ENCODE measurements around the gene GPN1.

Gene GPN1

DNA sequence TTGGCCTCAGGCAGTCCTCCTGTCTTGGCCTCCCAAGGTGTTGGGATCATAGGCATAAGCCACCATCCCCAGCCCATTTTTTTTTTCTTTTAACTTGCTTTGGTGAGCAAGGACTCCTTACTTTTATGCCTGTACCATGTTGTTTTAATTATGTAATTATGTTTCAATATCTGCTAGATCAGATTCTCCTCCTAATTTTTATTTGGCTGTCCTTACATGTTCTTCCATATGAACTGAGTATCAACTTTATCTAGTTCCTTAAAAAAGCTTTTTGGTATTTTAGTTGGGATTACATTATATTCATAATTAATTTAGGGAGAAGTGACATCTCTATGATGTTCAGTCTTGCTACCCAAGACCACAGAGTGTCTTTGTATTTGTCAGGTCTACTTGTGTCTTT lies 16.3 kb downstream of the GPN1 start:
- H3K4me3 ChIP-seq (ENCODE audit: low read length), result no peak overlapping the region
- TF ChIP-seq ZNF274 (IDR thresholded peaks at IDR 0.05; ENCODE audit: low read depth, low read length), result no peak

DNA sequence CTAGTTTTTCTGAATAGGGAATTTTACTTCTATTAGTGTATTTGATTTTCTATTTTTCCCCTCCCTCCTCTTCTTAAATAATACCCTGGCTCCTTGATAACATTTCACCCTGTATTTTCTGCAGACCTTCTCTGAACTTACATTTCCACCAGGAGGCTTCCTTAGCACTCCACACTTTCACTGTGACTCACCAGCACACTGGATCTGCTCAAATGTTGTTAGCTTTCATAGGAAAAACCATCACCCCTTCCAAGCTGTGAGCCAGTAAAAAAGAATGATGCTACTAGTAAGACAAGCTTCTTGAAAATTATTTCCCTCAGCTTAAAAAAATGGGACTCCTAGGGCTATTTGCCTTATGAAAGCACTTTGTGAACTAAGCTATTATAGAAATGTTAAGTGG lies 18.4 kb downstream of the GPN1 start:
- no peak overlapping the region for H3K4me3 ChIP-seq (ENCODE audit: low read length)
- TF ChIP-seq ZNF274 (IDR thresholded peaks at IDR 0.05; ENCODE audit: low read depth, low read length), result no peak

GRCh38 chr2:27647737-27648136 lies 18.9 kb downstream of the GPN1 start:
- H3K4me3 ChIP-seq (ENCODE audit: low read length), result no peak overlapping the region
- TF ChIP-seq ZNF274 (IDR thresholded peaks at IDR 0.05; ENCODE audit: low read depth, low read length), result no peak

GRCh38 chr2:27651056-27651455 lies 22.2 kb downstream of the GPN1 start:
- no peak for TF ChIP-seq ZNF274 (IDR thresholded peaks at IDR 0.05; ENCODE audit: low read depth, low read length)
- H3K4me3 ChIP-seq (ENCODE audit: low read length), result no peak overlapping the region

- TF ChIP-seq ZNF274 (IDR thresholded peaks at IDR 0.05; ENCODE audit: low read depth, low read length), result no peak
- H3K4me3 ChIP-seq (ENCODE audit: low read length), result no peak overlapping the region
Observed at GRCh38 chr2:27652341-27652740, 23.5 kb downstream of the GPN1 start.

GRCh38 chr2:27652790-27653189 lies 23.9 kb downstream of the GPN1 start:
- no peak overlapping the region for H3K4me3 ChIP-seq (ENCODE audit: low read length)
- no peak for TF ChIP-seq ZNF274 (IDR thresholded peaks at IDR 0.05; ENCODE audit: low read depth, low read length)

GRCh38 chr2:27653397-27653796 lies 24.5 kb downstream of the GPN1 start:
- no peak for TF ChIP-seq ZNF274 (IDR thresholded peaks at IDR 0.05; ENCODE audit: low read depth, low read length)
- no peak overlapping the region for H3K4me3 ChIP-seq (ENCODE audit: low read length)

- H3K4me3 ChIP-seq (ENCODE audit: low read length), result no peak overlapping the region
- TF ChIP-seq ZNF274 (IDR thresholded peaks at IDR 0.05; ENCODE audit: low read depth, low read length), result no peak
Observed at GRCh38 chr2:27655155-27655951, 26.5 kb downstream of the GPN1 start.

DNA sequence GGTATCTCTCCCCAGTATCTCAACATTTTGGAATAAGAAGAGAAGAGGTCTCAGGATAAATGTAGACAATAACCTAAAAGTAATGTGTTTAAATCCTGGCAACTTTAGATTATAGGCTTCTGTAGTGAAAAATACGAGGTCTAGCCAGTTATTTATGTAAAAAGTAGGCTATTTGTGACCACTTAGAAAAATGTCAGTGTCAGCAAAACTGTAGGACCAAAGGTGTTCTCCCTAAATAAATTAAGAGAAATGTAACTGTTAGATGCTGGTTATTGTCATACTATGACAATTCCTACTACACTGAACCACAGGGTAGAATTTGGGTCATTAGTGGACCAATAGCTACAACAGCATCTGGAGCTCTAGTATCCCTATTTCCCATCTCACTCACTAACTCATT lies 32.5 kb downstream of the GPN1 start:
- no peak for TF ChIP-seq ZNF274 (IDR thresholded peaks at IDR 0.05; ENCODE audit: low read depth, low read length)
- no peak overlapping the region for H3K4me3 ChIP-seq (ENCODE audit: low read length)

DNA sequence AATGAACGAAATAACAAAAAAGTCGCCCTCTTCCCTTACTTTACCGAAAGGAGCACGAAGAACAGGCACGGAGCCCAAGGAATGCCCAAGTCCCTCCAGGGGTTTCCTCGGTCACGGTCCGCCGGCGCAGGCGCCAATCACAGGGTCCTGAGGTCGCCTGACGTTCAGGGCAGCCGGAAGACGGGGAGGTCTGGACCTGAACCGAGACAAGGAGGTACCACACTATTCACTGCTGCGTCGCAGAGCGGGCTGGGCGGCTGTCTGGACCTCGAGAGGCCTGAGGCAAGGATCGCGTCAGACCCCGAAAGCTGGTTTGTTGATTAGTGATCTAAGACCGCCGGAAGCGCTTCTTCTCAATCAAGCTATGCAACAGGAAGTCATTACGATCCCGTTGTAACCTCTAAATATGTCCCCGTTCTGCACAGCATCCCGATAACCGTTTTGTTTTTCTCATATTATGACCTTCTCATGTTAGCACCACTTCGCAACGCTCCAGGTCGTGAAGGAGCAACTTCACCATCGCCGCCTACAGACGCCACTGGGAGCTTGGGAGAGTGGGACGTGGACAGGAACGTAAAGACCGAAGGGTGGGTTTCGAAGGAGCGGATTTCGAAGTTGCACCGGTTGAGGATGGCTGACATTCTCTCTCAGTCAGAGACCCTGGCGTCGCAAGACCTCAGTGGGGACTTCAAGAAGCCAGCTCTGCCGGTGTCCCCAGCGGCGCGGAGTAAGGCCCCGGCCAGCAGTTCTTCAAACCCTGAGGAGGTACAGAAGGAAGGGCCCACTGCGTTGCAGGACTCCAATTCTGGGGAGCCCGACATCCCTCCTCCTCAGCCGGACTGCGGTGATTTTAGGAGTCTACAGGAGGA lies 34.7 kb downstream of the GPN1 start, which contains the start of the genes SLC4A1AP and SUPT7L:
SLC4A1AP (plus strand) TSS at position 605 of the 869 bp plus-strand sequence; CDS start at position 631, 26 bp downstream.
SUPT7L (minus strand) TSS at position 330 of the 869 bp plus-strand sequence. CDS start 1,422 bp downstream, outside the sequence.
- H3K4me3 ChIP-seq (ENCODE audit: low read length), result peak within 1 kb of the TSS; percentile 93
- TF ChIP-seq ZNF274 (IDR thresholded peaks at IDR 0.05; ENCODE audit: low read depth, low read length), result no peak

- peak overlapping the region; percentile 93 for H3K4me3 ChIP-seq (ENCODE audit: low read length)
- TF ChIP-seq ZNF274 (IDR thresholded peaks at IDR 0.05; ENCODE audit: low read depth, low read length), result no peak
Observed at GRCh38 chr2:27664154-27664574, 35.3 kb downstream of the GPN1 start.

GRCh38 chr2:27664622-27665363 lies 35.9 kb downstream of the GPN1 start:
- H3K4me3 ChIP-seq (ENCODE audit: low read length), result peak overlapping the region; percentile 93
- TF ChIP-seq ZNF274 (IDR thresholded peaks at IDR 0.05; ENCODE audit: low read depth, low read length), result no peak

DNA sequence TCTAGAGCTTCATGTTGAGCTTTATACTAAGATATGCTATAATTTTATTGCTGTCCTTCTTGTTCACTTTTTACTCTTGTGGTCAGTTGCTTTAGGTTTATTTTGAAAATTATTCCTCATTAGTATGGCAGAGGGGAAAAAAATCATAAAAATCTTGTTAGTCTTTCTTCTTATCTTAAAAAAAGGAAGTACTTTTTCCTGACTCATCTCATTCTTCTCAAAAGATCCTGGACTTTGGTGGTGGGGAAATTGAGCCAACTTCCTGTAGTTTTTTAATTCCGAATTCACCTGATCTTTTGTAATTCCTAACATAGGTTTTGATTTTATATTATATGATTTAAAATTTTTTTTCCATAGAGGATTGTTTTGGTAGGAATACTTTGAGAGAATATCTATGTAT lies 38.6 kb downstream of the GPN1 start:
- H3K4me3 ChIP-seq (ENCODE audit: low read length), result no peak overlapping the region
- no peak for TF ChIP-seq ZNF274 (IDR thresholded peaks at IDR 0.05; ENCODE audit: low read depth, low read length)

- no peak overlapping the region for H3K4me3 ChIP-seq (ENCODE audit: low read length)
- no peak for TF ChIP-seq ZNF274 (IDR thresholded peaks at IDR 0.05; ENCODE audit: low read depth, low read length)
Observed at GRCh38 chr2:27671235-27671634, 42.4 kb downstream of the GPN1 start.
